H1 (cell line): ENCODE data around the gene PREB.

ENCODE experiments used
- ATF2 ChIP-seq: IDR thresholded peaks from 2 replicates; pipeline ENCODE4 v1.6.1; 2012; ENCODE audit warnings: low read length, inconsistent platforms
- CTCF ChIP-seq, 3 experiments: IDR thresholded peaks; 1 replicate in 2 of 3; 2 replicates in 1 of 3; pipeline versions ENCODE4 v1.5.1 to v1.6.1; 2011; ENCODE audit warnings: low read length in 3 of 3, mild to moderate bottlenecking in 3 of 3, inconsistent platforms in 2 of 3, low read depth in 1 of 3, moderate library complexity in 1 of 3; ENCODE audit not compliant: insufficient read depth in 1 of 3; ENCODE audit errors: control extremely low read depth in 1 of 3
- EGR1 ChIP-seq: IDR thresholded peaks from 2 replicates; pipeline ENCODE4 v1.6.1; 2011; ENCODE audit warnings: low read depth, low read length, borderline replicate concordance
- EP300 ChIP-seq, 2 experiments: IDR thresholded peaks; 1 replicate in 1 of 2; 2 replicates in 1 of 2; pipeline ENCODE4 v1.6.1; 2011 to 2012; ENCODE audit warnings: low read depth in 2 of 2, low read length in 2 of 2, mild to moderate bottlenecking in 2 of 2, borderline replicate concordance in 1 of 2, inconsistent platforms in 1 of 2, moderate library complexity in 1 of 2
- EZH2 ChIP-seq: fragments of 200-600 bp; sonication (generic); IDR thresholded peaks from 2 replicates; pipeline ENCODE4 v1.7.1; 2012; ENCODE audit warnings: low read depth, mild to moderate bottlenecking, moderate library complexity, low read length, inconsistent platforms; ENCODE audit not compliant: severe bottlenecking
- GABPA ChIP-seq: IDR thresholded peaks from 2 replicates; pipeline ENCODE4 v1.6.1; 2011; ENCODE audit warnings: mild to moderate bottlenecking, low read length, moderate library complexity, borderline replicate concordance; ENCODE audit not compliant: insufficient read depth
- JUND ChIP-seq: IDR thresholded peaks from 2 replicates; pipeline ENCODE4 v1.6.1; 2011; ENCODE audit warnings: mild to moderate bottlenecking, improper control_type of control experiment, low read length
- KDM4A ChIP-seq: IDR thresholded peaks from one replicate; pipeline ENCODE4 v1.7.1; 2012; ENCODE audit warnings: low read depth, mild to moderate bottlenecking, moderate library complexity, low read length, inconsistent platforms; ENCODE audit not compliant: severe bottlenecking
- SIN3A ChIP-seq, 2 experiments: IDR thresholded peaks in 1 of 2; conservative IDR thresholded peaks in 1 of 2; 2 replicates each; pipeline ENCODE4 v1.6.1; 2011 to 2012; ENCODE audit warnings: low read length in 2 of 2, improper control_type of control experiment in 1 of 2, low read depth in 1 of 2, mild to moderate bottlenecking in 1 of 2
- TAF1 ChIP-seq: IDR thresholded peaks from 2 replicates; pipeline ENCODE4 v1.6.1; 2011; ENCODE audit warnings: mild to moderate bottlenecking, low read depth, low read length
- ZNF274 ChIP-seq: IDR thresholded peaks from 2 replicates; pipeline ENCODE4 v1.7.0; 2012; ENCODE audit warnings: low read length, borderline replicate concordance; ENCODE audit errors: extremely low read depth

- TF ChIP-seq CTCF (IDR thresholded peaks at IDR 0.05; ENCODE audit: control extremely low read depth in 1 of 3, insufficient read depth in 1 of 3, low read depth in 1 of 3, low read length in 3 of 3), result no peak
- TF ChIP-seq TAF1, result no peak
- TF ChIP-seq GABPA, result no peak
- no peak for TF ChIP-seq ZNF274
- no peak for TF ChIP-seq KDM4A
- TF ChIP-seq SIN3A (conservative IDR thresholded peaks at IDR 0.05 in 1 of 2, IDR thresholded peaks at IDR 0.05 in 1 of 2; ENCODE audit: low read depth in 1 of 2, low read length in 2 of 2), result no peak
- no peak for TF ChIP-seq EZH2
- no peak for TF ChIP-seq ATF2
- TF ChIP-seq EGR1, result no peak
- no peak for TF ChIP-seq JUND
- no peak for TF ChIP-seq EP300 (IDR thresholded peaks at IDR 0.05; ENCODE audit: borderline replicate concordance in 1 of 2, low read depth in 2 of 2, low read length in 2 of 2)
These were observed 3.0 kb downstream of the PREB start for GRCh38 chr2:27131429-27131828.
